GM19324 (cell line): Measurements from ENCODE around the gene FBLN1.
"Not testable (repeated sequence)": the region's sequence is repeated elsewhere in the genome, so short reads cannot be mapped to it uniquely, and the experiment has no call there.

Source experiments
- ATAC-seq: cut with Tn5 transposase; IDR thresholded peaks from one replicate; pipeline ENCODE4 v1.9.1; 2021; ENCODE audit warnings: mild to moderate bottlenecking, moderate library complexity; ENCODE audit not compliant: unreplicated experiment, low FRiP score

The FBLN1 gene

DNA sequence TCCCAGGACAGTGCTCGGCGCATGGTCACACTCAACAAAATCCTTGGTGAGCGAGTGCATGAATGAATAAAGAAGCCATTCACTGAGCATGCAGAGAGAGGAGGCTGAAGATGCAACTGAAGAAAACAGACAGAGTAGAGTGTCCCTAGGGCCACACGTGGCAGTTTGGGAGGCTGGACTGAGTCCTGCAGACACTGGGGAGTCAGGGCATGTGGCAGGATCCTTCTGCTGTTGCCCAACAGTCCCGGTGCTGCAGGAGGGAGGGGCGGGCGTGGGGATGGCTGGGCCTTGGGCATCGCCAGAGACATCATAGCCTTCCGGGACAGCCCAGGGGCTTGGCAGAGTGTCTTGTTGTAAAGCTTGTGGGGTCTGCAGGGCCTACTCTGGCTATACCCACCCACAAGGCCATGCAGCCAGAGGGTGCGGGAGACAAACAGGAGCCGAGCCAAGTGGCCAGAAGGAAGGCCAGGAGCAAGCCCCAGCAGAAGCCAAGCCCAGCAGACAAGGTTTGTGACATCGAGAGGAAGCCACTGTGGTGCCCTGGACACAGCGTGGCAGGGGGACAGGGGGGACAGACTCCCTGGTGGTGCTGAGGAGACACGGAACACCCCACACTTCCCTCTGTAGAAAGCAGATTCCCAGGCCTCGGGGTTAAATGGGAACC, 26.7 kb upstream of the FBLN1 start:
- no peak for ATAC-seq

DNA sequence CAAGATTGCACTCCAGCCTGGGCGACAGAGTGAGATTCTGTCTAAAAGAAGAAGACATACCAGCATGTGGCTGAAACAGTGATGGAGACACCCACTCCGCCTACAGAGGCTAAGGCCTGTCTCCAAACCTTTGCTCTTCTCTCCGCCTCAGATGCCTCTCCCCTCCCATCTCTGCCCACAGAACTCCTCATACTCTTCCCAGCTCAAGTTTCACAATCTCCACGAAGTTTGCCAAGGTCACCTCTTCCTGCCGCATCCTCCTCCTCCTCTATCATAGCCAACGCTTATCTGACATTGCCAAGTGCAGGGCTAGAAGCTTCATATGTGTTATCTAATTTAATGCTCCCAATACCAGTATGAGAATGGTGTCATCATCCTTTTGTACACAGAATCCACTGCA, 25.9 kb upstream of the FBLN1 start:
- ATAC-seq, result no peak

DNA sequence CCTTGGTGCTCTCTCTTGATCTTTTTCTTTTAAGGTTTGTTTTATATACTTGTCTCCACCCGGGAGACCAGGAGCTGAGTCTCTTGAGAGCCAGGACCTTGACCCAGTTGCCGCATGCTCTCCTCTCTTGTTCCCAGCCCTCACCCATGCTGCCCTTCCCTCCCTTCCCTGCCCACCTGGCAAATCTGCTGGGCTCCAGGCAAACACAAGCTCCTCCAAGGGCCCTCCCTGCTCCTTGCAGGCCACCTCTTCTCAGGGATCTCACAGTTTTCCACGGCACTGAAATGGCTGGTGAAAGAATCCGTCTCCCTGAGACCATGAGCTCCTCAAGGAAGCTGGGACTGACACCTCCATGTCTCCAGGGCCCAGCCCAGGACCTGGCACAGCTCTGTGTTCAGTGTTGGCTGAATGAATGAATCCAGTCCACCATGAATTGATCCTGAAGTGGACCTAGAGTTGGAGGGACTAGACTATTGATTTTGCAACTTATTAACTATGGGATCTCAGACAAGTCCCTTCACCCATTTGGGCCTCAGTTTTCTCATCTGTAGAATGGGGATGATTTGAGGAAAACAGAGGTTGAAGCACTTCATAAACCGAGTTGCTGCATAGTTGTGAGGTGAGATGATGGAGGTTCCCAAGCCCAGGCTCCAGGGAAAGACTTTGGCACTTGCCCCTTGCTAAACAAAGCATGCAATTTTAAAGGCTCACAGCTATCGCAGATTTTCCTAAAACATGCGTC, 25.1 kb upstream of the FBLN1 start:
- ATAC-seq, result no peak

DNA sequence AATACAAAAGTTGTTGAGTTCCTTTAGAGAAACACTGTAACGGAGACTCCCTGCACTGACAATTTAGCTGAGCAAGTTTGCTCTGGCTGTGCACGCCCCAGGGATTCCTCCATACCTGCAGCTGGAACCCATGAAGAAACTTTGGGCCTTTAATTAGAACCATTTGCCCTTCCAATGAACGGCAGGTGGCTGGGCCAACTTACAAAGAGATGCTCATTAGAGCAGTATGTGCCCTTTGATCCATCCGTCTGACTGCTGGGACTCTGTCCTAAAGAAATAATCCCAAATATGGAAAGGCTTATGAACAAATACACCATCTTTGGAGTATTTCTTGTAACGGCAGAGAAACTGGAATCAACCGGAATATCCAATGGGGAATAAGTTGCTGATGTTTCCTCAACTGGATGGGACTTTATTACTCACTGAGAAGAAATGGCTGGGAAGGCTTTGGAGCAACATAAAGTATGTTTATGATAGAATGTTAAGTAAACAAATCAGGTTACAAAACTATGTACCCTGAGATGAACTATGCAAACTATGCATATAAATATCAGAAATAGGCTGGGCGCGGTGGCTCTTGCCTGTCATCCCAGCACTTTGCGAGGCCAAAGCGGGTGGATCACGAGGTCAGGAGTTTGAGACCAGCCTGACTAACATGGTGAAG, 24.4 kb upstream of the FBLN1 start:
- no peak for ATAC-seq

DNA sequence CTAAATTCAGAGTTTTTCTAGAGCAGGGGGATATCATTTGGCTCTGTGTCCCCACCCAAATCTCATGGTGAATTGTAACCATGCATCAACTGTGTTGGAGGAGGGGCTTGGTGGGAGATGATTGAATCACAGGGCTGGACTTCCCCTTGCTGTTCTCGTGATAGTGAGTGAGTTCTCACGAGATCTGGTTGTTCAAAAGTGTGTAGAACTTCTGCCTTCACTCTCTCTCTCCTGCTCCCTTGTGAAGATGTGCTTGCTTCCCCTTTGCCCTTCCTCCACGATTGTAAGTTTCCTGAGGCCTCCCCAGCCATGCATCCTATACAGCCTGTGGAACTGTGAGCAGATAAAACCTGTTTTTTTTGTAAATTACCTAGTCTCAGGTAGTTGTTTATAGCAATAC, 22.0 kb upstream of the FBLN1 start:
- ATAC-seq, result no peak

DNA sequence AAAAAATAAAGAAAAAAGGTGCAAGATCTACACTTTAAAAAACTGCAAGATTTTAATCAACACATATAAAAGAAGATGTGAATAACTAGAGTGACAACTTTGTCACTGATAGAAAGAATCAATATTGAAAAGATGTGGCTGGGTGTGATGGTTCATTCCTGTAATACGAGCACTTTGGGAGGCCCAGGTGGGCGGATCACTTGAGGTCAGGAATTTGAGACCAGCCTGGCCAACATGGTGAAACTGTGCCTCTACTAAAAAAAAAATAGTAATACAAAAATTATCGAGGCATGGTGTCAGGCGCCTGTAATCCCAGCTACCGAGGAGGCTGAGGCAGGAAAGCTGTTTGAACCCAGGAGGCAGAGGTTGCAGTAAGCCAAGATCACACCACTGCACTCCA, 21.0 kb upstream of the FBLN1 start:
- no peak for ATAC-seq

DNA sequence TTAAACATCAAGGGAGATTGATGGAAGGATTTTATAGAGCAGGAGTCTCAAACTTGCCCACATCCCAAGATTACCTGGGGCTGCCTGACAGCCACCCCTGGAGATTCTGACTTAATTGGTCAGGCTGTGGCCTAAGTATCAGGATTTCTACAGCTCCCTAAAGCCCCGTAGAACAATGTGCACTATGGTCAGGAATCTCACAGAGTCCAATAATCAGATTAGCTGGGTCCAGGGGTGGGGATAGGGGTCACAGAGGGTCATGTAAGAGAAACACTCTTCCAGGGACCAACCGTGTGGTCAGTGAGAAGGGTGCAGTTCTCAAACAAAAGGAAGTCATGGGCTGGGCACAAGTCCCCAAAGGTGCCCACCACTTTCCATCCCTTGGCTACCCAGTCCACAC, 20.5 kb upstream of the FBLN1 start:
- no peak for ATAC-seq

DNA sequence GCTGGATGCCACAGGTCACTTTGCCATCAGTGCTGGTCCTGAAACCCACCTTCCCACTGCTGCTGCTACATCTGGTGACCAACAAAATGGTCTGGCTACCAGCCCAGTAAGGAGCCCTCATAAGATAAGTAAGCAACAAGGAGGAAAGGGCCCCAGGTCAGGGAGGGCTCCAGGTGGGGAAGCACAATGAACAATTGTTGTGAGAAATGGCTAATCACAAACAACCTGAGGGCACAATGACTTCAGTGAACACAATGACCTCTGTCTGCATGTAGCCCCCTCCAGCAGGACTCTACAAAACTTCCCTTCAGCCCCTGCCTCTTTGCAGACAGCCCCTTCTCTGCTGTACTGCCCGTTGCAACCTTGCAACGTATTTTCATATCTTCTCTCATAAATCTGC, 19.4 kb upstream of the FBLN1 start:
- ATAC-seq, result no peak

DNA sequence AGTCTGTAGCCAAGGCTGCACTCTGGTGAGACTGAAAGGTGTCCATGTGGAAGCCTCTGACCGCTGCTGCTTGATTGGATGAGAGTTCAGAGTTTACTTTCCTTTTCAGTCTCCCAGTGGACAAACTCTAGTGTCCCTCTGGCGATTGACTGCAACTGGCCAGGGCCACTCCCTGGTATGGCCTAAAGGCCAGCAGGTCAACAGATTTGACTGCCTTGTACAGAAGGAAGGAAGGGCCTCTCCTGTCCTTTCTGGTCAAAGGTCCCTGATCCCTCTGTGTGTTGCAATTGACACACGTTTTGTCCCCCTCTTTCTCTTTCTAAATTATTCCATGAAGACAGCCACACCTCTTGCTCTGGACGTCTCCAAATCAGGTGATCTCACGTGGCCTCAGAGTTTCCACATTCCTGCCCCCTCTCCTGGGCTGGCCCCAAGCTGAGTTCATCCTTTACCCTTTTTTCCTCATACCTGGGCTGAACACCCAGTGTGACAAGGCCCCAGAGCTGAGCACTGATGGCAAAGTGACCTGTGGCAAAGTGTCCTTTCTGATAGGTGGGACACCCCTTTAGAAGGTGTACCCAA, 18.7 kb upstream of the FBLN1 start:
- ATAC-seq, result no peak

DNA sequence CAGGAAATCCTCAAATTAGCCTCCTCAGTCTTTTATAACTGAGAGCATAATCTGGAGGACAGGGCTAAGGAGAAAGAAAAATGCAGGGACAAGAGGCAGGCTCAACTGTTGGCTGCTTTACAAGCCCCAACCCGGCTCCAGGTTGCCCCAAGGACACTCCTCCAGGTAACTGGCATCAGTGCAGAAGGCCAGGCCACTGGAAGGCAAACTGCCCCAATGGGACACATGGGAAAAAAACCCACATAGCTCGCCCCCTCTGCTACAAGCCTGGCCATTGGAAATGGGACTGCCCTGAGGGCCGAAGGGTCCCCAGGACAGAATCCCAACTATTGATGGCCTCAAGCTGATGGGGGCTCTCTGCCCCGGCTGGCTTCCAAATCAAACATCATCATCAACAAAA, 17.9 kb upstream of the FBLN1 start:
- no peak for ATAC-seq

DNA sequence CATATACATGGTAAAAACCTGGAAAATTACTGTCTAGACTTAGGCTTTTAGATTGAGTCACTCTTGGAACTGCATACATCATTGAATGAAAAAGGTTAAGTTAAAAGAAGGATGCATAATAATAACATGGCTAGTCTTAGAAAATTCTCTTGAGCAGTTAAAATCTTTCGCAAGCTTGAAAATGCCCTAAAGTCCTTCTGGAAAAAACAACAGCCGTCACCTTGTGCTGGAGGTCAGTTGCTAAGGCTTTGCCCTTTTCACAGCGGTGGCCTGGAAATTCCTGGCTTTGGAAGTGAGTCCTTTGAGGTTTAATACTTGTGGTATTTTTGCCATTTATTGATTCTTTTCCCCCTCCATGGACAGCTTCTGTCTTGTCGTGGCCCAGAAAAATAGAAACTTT, 17.4 kb upstream of the FBLN1 start:
- ATAC-seq, result no peak

DNA sequence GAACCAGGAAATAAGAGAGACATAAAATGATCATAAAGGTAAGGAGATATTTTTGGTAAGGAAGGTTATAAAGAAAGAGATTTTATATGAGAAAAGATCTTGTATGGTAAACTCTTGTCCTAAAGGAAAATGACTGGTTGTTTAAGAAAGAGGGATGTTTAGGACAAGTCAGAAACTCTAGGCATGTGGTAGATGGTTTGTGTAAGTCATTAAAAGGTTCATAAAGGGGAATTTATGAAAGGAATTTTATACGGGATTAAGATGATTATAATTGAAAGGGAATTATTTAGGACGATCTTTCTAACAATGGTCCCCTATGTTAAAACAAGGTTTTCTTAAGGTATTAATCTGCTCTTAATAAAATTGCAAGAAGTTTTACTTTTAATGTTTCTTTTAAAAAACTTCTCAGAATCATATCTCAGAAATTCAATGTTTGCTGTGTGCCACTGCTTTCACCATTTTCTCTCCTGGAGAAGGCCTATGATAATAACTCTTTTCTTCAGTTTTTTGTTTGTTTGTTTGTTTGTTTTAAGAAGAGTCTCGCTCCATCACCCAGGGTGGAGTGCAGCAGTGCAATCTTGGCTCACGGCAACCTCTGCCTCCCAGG, 13.8 kb upstream of the FBLN1 start:
- ATAC-seq, result no peak

DNA sequence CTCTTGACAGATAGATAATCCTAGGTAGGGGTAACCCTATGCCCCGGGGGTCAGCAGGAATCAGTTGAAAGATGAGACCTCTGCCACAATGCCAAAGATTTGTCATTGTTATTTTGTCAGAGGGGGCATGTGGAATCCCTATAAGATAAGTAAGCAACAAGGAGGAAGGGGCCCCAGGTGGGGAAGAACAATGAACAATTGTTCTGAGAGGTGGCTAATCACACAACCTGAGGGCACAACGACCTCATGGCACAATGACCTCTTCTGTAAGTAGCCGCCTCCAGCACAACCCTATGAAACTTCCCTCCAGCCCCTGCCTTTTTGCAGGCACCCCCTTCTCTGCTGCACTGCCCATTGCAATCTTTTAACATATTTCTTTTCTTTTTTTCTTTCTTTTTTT, 11.8 kb upstream of the FBLN1 start:
- ATAC-seq, result no peak

DNA sequence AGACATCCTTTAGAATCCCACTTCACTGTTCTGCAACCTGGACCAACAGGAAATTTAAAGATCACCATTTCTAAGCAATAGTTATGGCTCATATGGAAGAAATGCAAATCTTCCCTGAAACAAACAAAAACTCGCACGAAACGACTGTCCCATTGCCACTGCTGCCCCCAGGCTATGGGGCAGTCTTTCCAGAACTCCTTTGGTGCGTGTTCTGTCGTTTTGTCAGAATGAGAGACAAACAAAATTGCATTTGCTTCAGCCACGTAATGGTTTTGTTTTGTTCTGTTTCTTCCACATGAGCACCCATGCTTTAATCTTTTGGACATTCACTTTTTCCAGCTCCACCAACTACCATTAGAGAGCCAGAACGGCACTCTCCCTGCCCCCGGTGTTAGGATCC, 10.8 kb upstream of the FBLN1 start:
- no peak for ATAC-seq

DNA sequence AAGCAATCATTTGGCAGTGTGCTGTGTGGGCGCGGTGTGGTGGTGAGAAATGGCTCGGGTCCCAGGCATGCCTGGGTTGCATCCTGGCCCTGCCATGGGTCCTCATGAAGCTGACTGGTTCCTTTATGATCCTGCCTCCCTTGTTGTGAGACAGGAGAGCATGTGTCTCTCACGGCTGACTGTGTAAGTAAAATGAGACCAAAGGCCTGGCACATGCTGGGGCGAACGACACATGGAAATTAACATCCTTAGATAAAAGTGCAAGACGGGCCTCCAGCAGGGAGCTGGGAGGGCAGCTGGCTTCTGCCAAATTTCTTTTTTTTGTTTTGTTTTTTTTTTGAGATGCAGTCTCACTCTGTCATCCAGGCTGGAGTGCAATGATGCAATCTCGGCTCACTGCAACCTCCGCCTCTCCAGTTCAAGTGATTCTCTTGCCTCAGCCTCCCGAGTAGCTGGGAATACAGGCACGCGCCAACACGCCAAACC, 9.4 kb upstream of the FBLN1 start:
- ATAC-seq, result no peak

DNA sequence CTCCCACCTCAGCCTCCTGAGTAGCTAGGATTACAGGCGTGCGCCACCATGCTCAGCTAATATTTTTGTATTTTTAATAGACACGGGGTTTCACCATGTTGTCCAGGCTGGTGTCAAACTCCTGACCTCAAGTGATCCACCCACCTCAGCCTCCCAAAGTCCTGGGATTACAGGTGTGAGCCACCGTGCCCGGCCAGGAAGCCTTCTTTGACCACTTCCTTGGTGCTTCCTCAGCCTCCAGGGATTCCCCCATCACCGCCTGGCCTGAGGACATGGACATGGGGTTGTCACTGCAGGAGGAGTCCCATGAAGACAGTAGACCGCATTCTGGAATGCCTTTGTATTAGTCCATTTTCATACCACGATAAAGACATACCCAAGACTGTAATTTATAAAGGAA, 8.4 kb upstream of the FBLN1 start:
- ATAC-seq, result not testable (repeated sequence)

DNA sequence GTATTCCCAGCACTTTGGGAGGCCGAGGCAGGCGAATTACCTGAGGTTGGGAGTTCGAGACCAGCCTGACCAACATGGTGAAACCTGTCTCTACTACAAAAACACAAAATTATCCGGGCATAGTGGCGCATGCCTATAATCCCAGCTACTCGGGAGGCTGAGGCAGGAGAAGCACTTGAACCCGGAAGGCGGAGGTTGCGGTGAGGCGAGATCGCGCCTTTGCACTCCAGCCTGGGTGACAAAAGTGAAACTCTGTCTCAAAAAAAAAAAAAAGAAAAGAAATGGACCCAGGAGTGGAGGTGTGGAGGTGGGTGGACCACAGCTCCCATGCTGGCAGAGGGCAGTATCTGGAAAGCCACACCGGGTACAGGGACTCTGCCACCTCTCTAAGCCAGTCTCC, 7.1 kb upstream of the FBLN1 start:
- not testable (repeated sequence) for ATAC-seq

DNA sequence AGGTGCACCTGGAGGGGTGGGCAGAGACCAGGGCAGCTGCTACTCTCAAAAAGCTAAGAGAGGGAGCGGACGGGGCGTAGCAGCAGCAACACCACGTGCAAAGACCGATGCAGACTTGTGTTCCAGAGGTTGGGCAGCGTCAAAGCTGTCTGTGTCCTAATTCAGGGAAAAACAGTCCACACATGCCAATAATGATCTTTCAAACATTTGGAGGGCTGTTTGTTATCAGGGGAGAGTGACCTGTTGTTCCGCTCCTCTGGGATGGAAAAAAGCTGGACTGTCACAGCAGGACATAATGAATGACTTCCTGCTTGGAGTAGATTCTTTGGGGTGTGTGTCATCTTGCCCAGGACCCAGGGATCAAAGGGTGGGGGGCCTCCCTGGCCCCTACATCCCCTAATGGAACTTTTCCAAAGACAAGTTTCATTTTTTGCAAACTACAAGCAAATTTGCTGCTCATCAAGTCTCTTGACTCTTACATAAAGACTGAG, 6.2 kb upstream of the FBLN1 start:
- no peak for ATAC-seq

DNA sequence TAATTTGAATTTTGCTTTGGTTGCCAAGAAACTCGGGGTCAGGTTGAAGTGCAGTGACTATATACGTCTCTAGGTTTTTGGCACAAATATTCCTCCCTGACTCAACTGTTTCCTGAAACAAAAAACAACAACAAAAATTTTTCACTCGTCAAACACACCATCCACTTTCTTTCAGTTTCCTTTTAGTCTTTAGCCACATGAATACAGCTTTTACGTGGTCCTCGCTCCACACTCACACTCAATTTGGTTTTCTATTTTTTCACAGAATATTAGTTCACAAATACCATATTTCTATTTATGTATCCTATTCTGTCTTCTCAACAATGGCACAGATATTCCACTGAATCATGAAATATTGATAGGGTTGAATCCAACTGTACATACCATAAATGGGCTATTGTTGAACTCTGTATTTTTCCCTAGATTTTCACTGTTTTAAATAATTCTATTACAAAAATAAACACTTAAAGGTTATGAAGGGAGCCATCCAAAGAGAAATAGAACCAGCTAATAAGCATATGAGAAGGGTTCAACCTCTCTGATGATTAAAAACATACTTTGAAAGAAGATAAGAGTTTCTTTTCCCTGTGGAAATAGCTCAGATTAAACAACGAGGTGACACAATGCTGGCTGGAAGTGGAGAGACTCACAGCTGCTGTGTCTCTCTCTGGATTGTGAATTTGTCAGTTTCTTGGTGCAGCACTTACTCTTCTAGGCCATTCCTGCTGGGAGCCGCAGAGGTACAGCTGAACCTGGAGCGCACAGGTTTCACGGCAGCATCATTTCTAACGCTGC, 5.1 kb upstream of the FBLN1 start:
- ATAC-seq, result no peak

DNA sequence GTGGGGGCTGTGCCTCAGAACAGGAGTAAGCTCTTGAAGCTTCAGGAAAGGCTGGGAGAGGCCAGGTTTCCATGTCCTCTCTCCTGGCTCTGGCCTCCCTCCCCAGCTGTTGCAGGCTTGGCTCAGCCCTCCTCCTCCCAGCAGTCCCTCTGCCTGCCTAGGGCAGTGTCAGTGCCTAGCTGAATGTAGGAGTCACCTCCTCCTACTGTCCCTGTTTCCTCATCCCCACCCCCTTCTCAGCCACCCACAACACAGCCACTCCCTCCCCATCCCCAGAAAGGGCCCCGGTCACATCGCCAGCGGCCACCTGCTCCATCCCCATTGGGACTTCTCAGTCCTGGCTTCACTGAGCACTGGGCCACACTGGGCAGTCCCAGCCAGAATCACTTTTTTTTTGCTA, 2.9 kb upstream of the FBLN1 start:
- ATAC-seq, result no peak
